Measurements from ENCODE around the gene MAP2K3. TPM values are rescaled to one million over a fixed set of nuclear protein-coding genes. Genes with fewer than 3 reads are reported as not detected.

MAP2K3 gene
- total RNA-seq, 3 donors from 2014 or later: 216 to 260 (median 253) TPM

- no peak for DNase-seq
- Mint-ChIP-seq H3K4me3 (no peak overlapping the region), H3K4me1 (ENCODE audit: low read depth) (peaks cover 38% of the 10 kb centered on the region), H3K9me3 (peaks cover 3% of the 10 kb centered on the region), H3K27me3 (ENCODE audit: low read depth) (peaks cover 5% of the 10 kb centered on the region), H3K36me3 (ENCODE audit: insufficient read depth) (peaks cover 8% of the 10 kb centered on the region)
- no peak for ATAC-seq
Observed at GRCh38 chr17:21293831-21294210, 9.3 kb downstream of the MAP2K3 start.

- H3K4me1 Mint-ChIP-seq (ENCODE audit: low read depth): peaks cover 31% of the 10 kb centered on the region
- H3K9me3 Mint-ChIP-seq: peaks cover 3% of the 10 kb centered on the region
- H3K36me3 Mint-ChIP-seq (ENCODE audit: insufficient read depth): peaks cover 8% of the 10 kb centered on the region
- DNase-seq (no peak), ATAC-seq (no peak)
- H3K4me3 Mint-ChIP-seq: no peak overlapping the region
- H3K27me3 Mint-ChIP-seq (ENCODE audit: low read depth): peaks cover 5% of the 10 kb centered on the region
Observed at GRCh38 chr17:21294321-21295035, 10.0 kb downstream of the MAP2K3 start.

- DNase-seq: no peak
- no peak for ATAC-seq
- H3K36me3 Mint-ChIP-seq (ENCODE audit: insufficient read depth): peaks cover 14% of the 10 kb centered on the region
- H3K4me3 Mint-ChIP-seq: no peak overlapping the region
- H3K9me3 Mint-ChIP-seq: peaks cover 6% of the 10 kb centered on the region
- peaks cover 5% of the 10 kb centered on the region for H3K27me3 Mint-ChIP-seq (ENCODE audit: low read depth)
- H3K4me1 Mint-ChIP-seq (ENCODE audit: low read depth): peaks cover 26% of the 10 kb centered on the region
Observed at GRCh38 chr17:21295036-21295952, 10.8 kb downstream of the MAP2K3 start.

- no peak overlapping the region for H3K4me3 Mint-ChIP-seq
- peaks cover 6% of the 10 kb centered on the region for H3K9me3 Mint-ChIP-seq
- peaks cover 18% of the 10 kb centered on the region for H3K36me3 Mint-ChIP-seq (ENCODE audit: insufficient read depth)
- H3K27me3 Mint-ChIP-seq (ENCODE audit: low read depth): peaks cover 3% of the 10 kb centered on the region
- DNase-seq (no peak), ATAC-seq (no peak)
- H3K4me1 Mint-ChIP-seq (ENCODE audit: low read depth): peaks cover 19% of the 10 kb centered on the region
Observed at GRCh38 chr17:21296097-21297025, 11.8 kb downstream of the MAP2K3 start.

- Mint-ChIP-seq H3K9me3 (peaks cover 6% of the 10 kb centered on the region), H3K27me3 (ENCODE audit: low read depth) (no peaks in the 10 kb centered on the region), H3K4me1 (ENCODE audit: low read depth) (peaks cover 15% of the 10 kb centered on the region), H3K4me3 (no peak overlapping the region), H3K36me3 (ENCODE audit: insufficient read depth) (peaks cover 16% of the 10 kb centered on the region)
- DNase-seq: no peak
- no peak for ATAC-seq
Observed at GRCh38 chr17:21297026-21297520, 12.6 kb downstream of the MAP2K3 start.

GRCh38 chr17:21297597-21297996 is 13.1 kb downstream of the MAP2K3 start:
- H3K4me3 Mint-ChIP-seq: no peak overlapping the region
- no peak for ATAC-seq
- peaks cover 6% of the 10 kb centered on the region for H3K9me3 Mint-ChIP-seq
- DNase-seq: no peak
- H3K36me3 Mint-ChIP-seq (ENCODE audit: insufficient read depth): peaks cover 16% of the 10 kb centered on the region
- H3K27me3 Mint-ChIP-seq (ENCODE audit: low read depth): no peaks in the 10 kb centered on the region
- peaks cover 13% of the 10 kb centered on the region for H3K4me1 Mint-ChIP-seq (ENCODE audit: low read depth)

- no peak overlapping the region for H3K4me3 Mint-ChIP-seq
- no peak for DNase-seq
Observed at GRCh38 chr17:21298056-21298982, 13.8 kb downstream of the MAP2K3 start.

GRCh38 chr17:21298983-21299519 is 14.5 kb downstream of the MAP2K3 start:
- Mint-ChIP-seq H3K4me3 (no peak overlapping the region), H3K27me3 (ENCODE audit: low read depth) (no peaks in the 10 kb centered on the region), H3K36me3 (ENCODE audit: insufficient read depth) (peaks cover 19% of the 10 kb centered on the region), H3K9me3 (peaks cover 6% of the 10 kb centered on the region), H3K4me1 (ENCODE audit: low read depth) (peaks cover 12% of the 10 kb centered on the region)
- ATAC-seq (no peak), DNase-seq (no peak)

More at GRCh38 chr17:21298056-21298982, 13.8 kb downstream of the MAP2K3 start:
- peaks cover 13% of the 10 kb centered on the region for H3K4me1 Mint-ChIP-seq (ENCODE audit: low read depth)
- peaks cover 16% of the 10 kb centered on the region for H3K36me3 Mint-ChIP-seq (ENCODE audit: insufficient read depth)
- H3K9me3 Mint-ChIP-seq: peaks cover 6% of the 10 kb centered on the region
- ATAC-seq: no peak
- no peaks in the 10 kb centered on the region for H3K27me3 Mint-ChIP-seq (ENCODE audit: low read depth)

- Mint-ChIP-seq H3K4me1 (ENCODE audit: low read depth) (peaks cover 3% of the 10 kb centered on the region), H3K9me3 (peaks cover 3% of the 10 kb centered on the region), H3K27me3 (ENCODE audit: low read depth) (no peaks in the 10 kb centered on the region), H3K4me3 (no peak overlapping the region), H3K36me3 (ENCODE audit: insufficient read depth) (peaks cover 13% of the 10 kb centered on the region)
- DNase-seq: no peak
- no peak for ATAC-seq
Observed at GRCh38 chr17:21299981-21300600, 15.6 kb downstream of the MAP2K3 start.

- Mint-ChIP-seq H3K9me3 (peaks cover 3% of the 10 kb centered on the region), H3K4me3 (no peak overlapping the region), H3K36me3 (ENCODE audit: insufficient read depth) (peaks cover 17% of the 10 kb centered on the region), H3K27me3 (ENCODE audit: low read depth) (no peaks in the 10 kb centered on the region), H3K4me1 (ENCODE audit: low read depth) (no peaks in the 10 kb centered on the region)
- no peak for ATAC-seq
- DNase-seq: no peak
Observed at GRCh38 chr17:21300601-21301571, 16.4 kb downstream of the MAP2K3 start.

GRCh38 chr17:21301593-21302550 is 17.4 kb downstream of the MAP2K3 start:
- no peak for ATAC-seq
- Mint-ChIP-seq H3K4me1 (ENCODE audit: low read depth) (no peaks in the 10 kb centered on the region), H3K9me3 (peaks cover 3% of the 10 kb centered on the region), H3K4me3 (no peak overlapping the region), H3K27me3 (ENCODE audit: low read depth) (no peaks in the 10 kb centered on the region), H3K36me3 (ENCODE audit: insufficient read depth) (peaks cover 21% of the 10 kb centered on the region)
- no peak for DNase-seq

Measured in activated T-cell treated with anti-CD3 and anti-CD28 coated beads, Interleukin-2, amount 50 U/mL, for 4 hours (primary cell).